HepG2 (cell line): ENCODE data around the gene IQGAP3. TPM values are rescaled to one million over a fixed set of nuclear protein-coding genes. Genes with fewer than 3 reads are reported as not detected.

Experiments
- ATAC-seq: fragments of 200-7000 bp; cut with Tn5 transposase; 3 replicates; pipeline ENCODE4 v1.9.1; 2020; ENCODE audit warnings: mild to moderate bottlenecking, moderate library complexity
- BruUV-seq: library from RNA; stranded (reverse); fragments of 400-500 nt; replicated peaks from 2 replicates; lab custom pipeline; 2021; lab: Mats Ljungman, UMichigan
- CTCF ChIA-PET: fragments of 300-600 bp; formaldehyde crosslinking; extraction: SDS; loops from one replicate; lab custom pipeline; 2021; ENCODE audit warnings: low total read pairs, inconsistent platforms, low intra/inter-chr PET ratio; lab: Yijun Ruan, JAX
- POLR2A ChIA-PET: fragments of 350-600 bp; sonication (Branson Sonifier 250); formaldehyde crosslinking; loops from one replicate; lab custom pipeline; 2020; ENCODE audit warnings: antibody characterized with exemption, inconsistent platforms; lab: Yijun Ruan, JAX
- DNase-seq: peaks from one replicate; pipeline ENCODE4 v3.0.0-alpha.2; 2015; ENCODE audit warnings: low spot score
- FAIRE-seq: peaks from 3 replicates; lab custom pipeline; 2011; peaks lifted over from hg19 to GRCh38; lab: Jason Lieb, UNC
- H2AFZ ChIP-seq: one replicate; pipeline ENCODE4 v1.6.1; 2011; ENCODE audit warnings: low read length, inconsistent platforms
- H3K27ac ChIP-seq: fragments of 300-600 bp; 3 replicates; pipeline ENCODE4 v1.8.0; 2011; ENCODE audit warnings: mixed run types, mild to moderate bottlenecking, mixed read lengths, low read length, inconsistent platforms; ENCODE audit not compliant: insufficient read depth; ENCODE audit errors: extremely low read length
- H3K27me3 ChIP-seq, 2 experiments: fragments of 200-600 bp in 1 of 2; 2 replicates in 1 of 2; 3 replicates in 1 of 2; pipeline versions ENCODE4 v1.6.0 to v1.8.0; 2011; ENCODE audit warnings: low read length in 2 of 2, mild to moderate bottlenecking in 2 of 2, moderate library complexity in 2 of 2, inconsistent platforms in 1 of 2; ENCODE audit not compliant: insufficient read depth in 2 of 2, control insufficient read depth in 1 of 2
- H3K36me3 ChIP-seq, 2 experiments: fragments of 200-600 bp in 1 of 2; replicated peaks in 1 of 2; 2 replicates in 1 of 2; 3 replicates in 1 of 2; pipeline versions ENCODE4 v1.5.1 to v1.8.0; 2011; ENCODE audit warnings: low read length in 2 of 2, inconsistent platforms in 1 of 2; ENCODE audit not compliant: insufficient read depth in 2 of 2, control insufficient read depth in 1 of 2
- H3K4me1 ChIP-seq: 2 replicates; pipeline ENCODE4 v1.5.1; 2012; ENCODE audit warnings: low read length, inconsistent platforms; ENCODE audit not compliant: insufficient read depth
- H3K4me2 ChIP-seq: 2 replicates; pipeline ENCODE4 v1.6.0; 2011; ENCODE audit warnings: low read depth, low read length, inconsistent platforms
- H3K4me3 ChIP-seq, 3 experiments: fragments of 200-600 bp in 1 of 3; sonication (generic), shearing (Covaris generic) in 1 of 3; replicated peaks in 1 of 3; 2 replicates each; pipeline ENCODE4 v1.5.1; 2011 to 2016; ENCODE audit warnings: low read length in 3 of 3, inconsistent platforms in 2 of 3, low read depth in 2 of 3, mild to moderate bottlenecking in 2 of 3, control low read depth in 1 of 3, mixed read lengths in 1 of 3; ENCODE audit not compliant: insufficient read depth in 1 of 3
- H3K79me2 ChIP-seq: one replicate; pipeline ENCODE4 v1.6.1; 2011; ENCODE audit warnings: low read length, inconsistent platforms; ENCODE audit not compliant: insufficient read depth
- H3K9ac ChIP-seq: 2 replicates; pipeline ENCODE4 v1.6.0; 2011; ENCODE audit warnings: mild to moderate bottlenecking, low read depth, low read length, inconsistent platforms; ENCODE audit not compliant: insufficient read depth
- H3K9me3 ChIP-seq: 2 replicates; pipeline ENCODE4 v1.5.1; 2012; ENCODE audit warnings: mild to moderate bottlenecking, low read length
- H4K20me1 ChIP-seq: 2 replicates; pipeline ENCODE4 v1.6.0; 2011; ENCODE audit warnings: inconsistent platforms, mild to moderate bottlenecking, low read length, moderate library complexity; ENCODE audit not compliant: insufficient read depth
- ATRX ChIP-seq: sonication (generic); formaldehyde crosslinking; IDR thresholded peaks from 2 replicates; pipeline ENCODE4 v1.4.0; 2020; ENCODE audit warnings: missing genetic modification reagents, borderline replicate concordance
- JUN ChIP-seq: sonication (generic); formaldehyde crosslinking; IDR thresholded peaks from 2 replicates; pipeline ENCODE4 v1.4.0; 2020; ENCODE audit warnings: mild to moderate bottlenecking, missing genetic modification reagents
- KLF6 ChIP-seq: IDR thresholded peaks from 2 replicates; pipeline ENCODE4 v1.8.0; 2016; ENCODE audit warnings: missing biosample characterization, missing genetic modification reagents
- NR2F2 ChIP-seq: IDR thresholded peaks from 2 replicates; pipeline ENCODE4 v1.6.1; 2012; ENCODE audit warnings: low read depth, inconsistent platforms, borderline replicate concordance
- PHB2 ChIP-seq: fragments of 450-650 bp; IDR thresholded peaks from 2 replicates; pipeline ENCODE4 v1.6.1; 2018; ENCODE audit not compliant: partially characterized antibody
- ZBTB40 ChIP-seq, 2 experiments: fragments of 450-650 bp in 1 of 2; sonication (generic) in 1 of 2; formaldehyde crosslinking in 1 of 2; IDR thresholded peaks; 2 replicates each; pipeline versions ENCODE4 v1.6.1 to v1.8.0; 2016 to 2022; ENCODE audit warnings: antibody characterized with exemption in 1 of 2, mild to moderate bottlenecking in 1 of 2, missing genetic modification reagents in 1 of 2
- WGBS: methylation state at CpG from one replicate; pipeline ENCODE4 v1.1.6; 2017; ENCODE audit warnings: low lambda C conversion rate; 5-methylcytosine and 5-hydroxymethylcytosine counted together
- in situ Hi-C: cut with HindIII; loops from 2 replicates; pipeline ENCODE4 v1.10.0; 2017; ENCODE audit warnings: low pct_unique_long_range_greater_than_20kb; ENCODE audit not compliant: extremely low pct_ligation_motif_present
- intact Hi-C: fragments of 100-400 bp; cut with micrococcal nuclease; formaldehyde crosslinking; loops from one replicate; pipeline ENCODE4 v1.10.0; 2022; ENCODE audit not compliant: unreplicated experiment
- polyA plus RNA-seq, 8 experiments: library from polyadenylated mRNA; depleted of rRNA in 3 of 8; stranded (reverse) in 7 of 8; unstranded in 1 of 8; fragments of >200 nt; fragmentation: Illumina TruSeq in 4 of 8; extraction: Trizol in 4 of 8; gene quantifications; 2 replicates each; pipeline versions ENCODE4 v1.2.1 to v1.2.3, GENCODE V29; 2011 to 2016; ENCODE audit warnings: low read depth in 4 of 8, missing spikeins in 1 of 8, mixed read lengths in 1 of 8; ENCODE audit not compliant: insufficient read depth in 1 of 8
- total RNA-seq, 5 experiments: library from RNA; depleted of rRNA; stranded (reverse); fragments of >200 nt; fragmentation: Illumina TruSeq; extraction: Trizol; gene quantifications; 2 replicates each; pipeline ENCODE4 v1.2.3, GENCODE V29; 2016; ENCODE audit warnings: low read depth in 1 of 5
- TF ChIP-seq, protein P1 (sequence below): sonication (generic); formaldehyde crosslinking; conservative IDR thresholded peaks from 2 replicates; pipeline ENCODE4 v1.4.0; 2020; ENCODE audit warnings: missing genetic modification reagents

The IQGAP3 gene
- total and polyA plus RNA-seq, 2 of the 13 experiments (the other 11 are each of a cell fraction or from before 2014, with no cell fraction given), result 13.5 to 14.1 TPM

GRCh38 chr1:156508205-156508954 is 64.0 kb downstream of the IQGAP3 start:
- Histone ChIP-seq H3K36me3 (no peaks in the 10 kb centered on the region), H2AFZ (no peak overlapping the region), H3K9me3 (no peaks in the 10 kb centered on the region), H3K4me3 (no peak overlapping the region), H3K79me2 (no peaks in the 10 kb centered on the region), H3K4me2 (no peak overlapping the region), H3K27me3 (peaks cover 4 to 52% of the 10 kb centered on the region in 2 experiments; a peak in 4 of 5 replicates), H3K27ac (no peak overlapping the region), H4K20me1 (no peaks in the 10 kb centered on the region), H3K4me1 (peaks cover 28% of the 10 kb centered on the region), H3K9ac (no peak overlapping the region)
- FAIRE-seq (no peak), ATAC-seq (no peak), DNase-seq (no peak)
- no TSS peak for BruUV-seq
- ChIA-PET CTCF (no interaction called here), POLR2A (interaction anchor here (0.6 kb wide), 1 partner anchor 243 kb away, joined by 4 read pairs; no protein-coding TSS in a partner anchor)
- intact Hi-C loops (no loop called here), in situ Hi-C loops (no loop called here)
- TF ChIP-seq KLF6, result no peak
- TF ChIP-seq, protein P1, sequence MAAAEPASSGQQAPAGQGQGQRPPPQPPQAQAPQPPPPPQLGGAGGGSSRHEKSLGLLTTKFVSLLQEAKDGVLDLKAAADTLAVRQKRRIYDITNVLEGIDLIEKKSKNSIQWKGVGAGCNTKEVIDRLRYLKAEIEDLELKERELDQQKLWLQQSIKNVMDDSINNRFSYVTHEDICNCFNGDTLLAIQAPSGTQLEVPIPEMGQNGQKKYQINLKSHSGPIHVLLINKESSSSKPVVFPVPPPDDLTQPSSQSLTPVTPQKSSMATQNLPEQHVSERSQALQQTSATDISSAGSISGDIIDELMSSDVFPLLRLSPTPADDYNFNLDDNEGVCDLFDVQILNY, result no peak
- no peak for TF ChIP-seq NR2F2
- TF ChIP-seq JUN (CRISPR knock-in tag), result no peak
- TF ChIP-seq ATRX, result no peak
- 30% methylated on average over 7 of the region's 7 CpGs for WGBS

DNA sequence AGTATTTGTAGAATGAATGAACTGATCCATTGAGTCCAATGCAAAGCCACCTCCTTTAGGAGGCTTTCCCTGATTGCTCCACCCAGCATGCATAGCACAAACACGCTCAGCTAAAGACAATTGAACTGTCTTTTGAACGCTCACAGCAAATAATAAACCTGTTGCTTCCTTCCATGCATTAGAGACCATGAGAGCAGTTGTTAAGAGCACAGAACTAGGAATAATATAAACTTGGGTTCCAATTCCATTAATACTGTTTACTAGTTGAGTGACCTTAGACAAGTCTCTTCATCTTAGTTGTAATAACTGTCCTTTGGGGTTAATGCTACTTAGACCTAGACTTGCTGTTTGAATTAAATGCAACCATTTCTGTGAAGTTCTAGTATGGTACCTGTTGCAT is 65.9 kb downstream of the IQGAP3 start:
- POLR2A ChIA-PET, result no interaction called here
- TF ChIP-seq ZBTB40 (IDR thresholded peaks at IDR 0.05) (no peak), ZBTB40 (CRISPR knock-in tag; IDR thresholded peaks at IDR 0.05) (no peak), PHB2 (no peak)

More for the DNA sequence above, 65.9 kb downstream of the IQGAP3 start:
- H3K36me3 ChIP-seq, result no peaks in the 10 kb centered on the region
- no peak overlapping the region for H2AFZ ChIP-seq
- no peaks in the 10 kb centered on the region for H3K9me3 ChIP-seq
- ATAC-seq (no peak), FAIRE-seq (no peak), DNase-seq (no peak)
- intact Hi-C loops (no loop called here), in situ Hi-C loops (no loop called here)
- no peak overlapping the region for H3K4me3 ChIP-seq
- no peak overlapping the region for H3K9ac ChIP-seq
- no TSS peak for BruUV-seq
- CTCF ChIA-PET, result no interaction called here
- 14% methylated on average over 2 of the region's 2 CpGs for WGBS
- H3K27me3 ChIP-seq, result peaks cover 5 to 53% of the 10 kb centered on the region in 2 experiments; a peak in 4 of 5 replicates
- no peaks in the 10 kb centered on the region for H4K20me1 ChIP-seq
- no peak overlapping the region for H3K4me2 ChIP-seq
- H3K27ac ChIP-seq, result no peak overlapping the region
- no peaks in the 10 kb centered on the region for H3K79me2 ChIP-seq
- peaks cover 47% of the 10 kb centered on the region for H3K4me1 ChIP-seq
